ENCODE results near the gene NLRP13. TPM values are rescaled to one million over a fixed set of nuclear protein-coding genes. Genes with fewer than 3 reads are reported as not detected.

NLRP13 gene
- total RNA-seq, 1 donor from 2014 or later, result not detected

DNA sequence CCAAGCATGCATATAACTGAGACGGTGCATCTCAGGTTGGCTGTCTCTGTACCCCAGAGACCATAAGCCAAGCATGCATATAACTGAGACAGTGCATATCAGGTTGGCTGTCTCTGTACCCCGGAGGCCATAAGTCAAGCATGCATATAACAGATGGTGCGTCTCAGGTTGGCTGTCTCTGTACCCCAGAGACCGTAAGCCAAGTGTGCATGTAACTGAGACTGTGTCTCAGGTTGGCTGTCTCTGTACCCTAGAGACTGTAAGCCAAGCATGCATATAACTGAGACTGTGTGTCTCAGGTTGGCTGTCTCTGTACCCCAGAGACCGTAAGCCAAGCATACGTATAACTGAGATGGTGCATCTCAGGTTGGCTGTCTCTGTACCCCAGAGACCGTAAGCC, 65.0 kb downstream of the NLRP13 start:
- ATAC-seq, result no peak
- intact Hi-C loops (cut with DNase I), result no loop called here

DNA sequence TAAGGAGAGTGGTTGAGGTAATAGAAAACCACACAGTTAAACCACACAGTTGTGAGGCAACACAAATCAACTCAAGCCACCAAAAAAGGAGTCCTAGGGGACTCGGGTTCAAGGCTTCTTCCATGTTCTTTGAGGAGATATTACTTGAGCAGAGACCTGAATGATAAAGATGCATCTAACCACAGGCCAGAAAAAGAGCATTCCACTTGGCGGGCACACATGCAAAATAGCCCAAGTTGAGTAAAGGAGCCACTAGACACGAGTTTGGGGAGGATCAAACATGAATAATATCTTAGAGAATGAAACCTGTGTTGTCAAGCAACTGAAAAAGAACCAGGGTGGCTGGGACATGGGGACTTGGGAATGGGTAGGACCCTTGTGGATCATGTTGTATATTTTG, 65.6 kb downstream of the NLRP13 start:
- H3K4me3 ChIP-seq, result no peak overlapping the region
- ATAC-seq, result no peak
- no peaks in the 10 kb centered on the region for H3K9me3 ChIP-seq
- H3K4me1 ChIP-seq, result no peaks in the 10 kb centered on the region
- DNase-seq, result no peak
- intact Hi-C loops (cut with DNase I), result no loop called here
- no peak for TF ChIP-seq CTCF (IDR thresholded peaks at IDR 0.05)
- no peak overlapping the region for H3K27ac ChIP-seq
- no peaks in the 10 kb centered on the region for H3K36me3 ChIP-seq
- peaks cover 18% of the 10 kb centered on the region for H3K27me3 ChIP-seq (ENCODE audit: low read depth)

More for the DNA sequence above, 65.0 kb downstream of the NLRP13 start:
- Histone ChIP-seq H3K4me3 (no peak overlapping the region), H3K27ac (no peak overlapping the region), H3K27me3 (ENCODE audit: low read depth) (peaks cover 18% of the 10 kb centered on the region), H3K9me3 (no peaks in the 10 kb centered on the region), H3K4me1 (no peaks in the 10 kb centered on the region), H3K36me3 (no peaks in the 10 kb centered on the region)
- DNase-seq, result no peak
- TF ChIP-seq CTCF (IDR thresholded peaks at IDR 0.05), result no peak

DNA sequence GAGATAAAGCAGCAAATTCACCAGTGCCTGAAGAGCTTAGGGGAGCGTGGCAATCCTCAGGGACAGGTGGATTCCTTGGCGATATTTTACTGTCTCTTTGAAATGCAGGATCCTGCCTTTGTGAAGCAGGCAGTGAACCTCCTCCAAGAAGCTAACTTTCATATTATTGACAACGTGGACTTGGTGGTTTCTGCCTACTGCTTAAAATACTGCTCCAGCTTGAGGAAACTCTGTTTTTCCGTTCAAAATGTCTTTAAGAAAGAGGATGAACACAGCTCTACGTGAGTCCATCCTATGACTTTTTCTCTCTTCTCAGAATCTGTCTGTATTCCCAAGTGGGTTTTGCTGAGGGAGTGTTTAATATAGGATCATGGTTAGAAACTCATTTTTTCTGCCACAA, 73.2 kb downstream of the NLRP13 start:
- TF ChIP-seq CTCF (IDR thresholded peaks at IDR 0.05), result no peak
- intact Hi-C loops (cut with DNase I), result no loop called here
- Histone ChIP-seq H3K27me3 (ENCODE audit: low read depth) (no peaks in the 10 kb centered on the region), H3K27ac (no peak overlapping the region), H3K4me3 (no peak overlapping the region), H3K4me1 (no peaks in the 10 kb centered on the region), H3K36me3 (no peaks in the 10 kb centered on the region), H3K9me3 (no peaks in the 10 kb centered on the region)
- ATAC-seq (no peak), DNase-seq (no peak)

DNA sequence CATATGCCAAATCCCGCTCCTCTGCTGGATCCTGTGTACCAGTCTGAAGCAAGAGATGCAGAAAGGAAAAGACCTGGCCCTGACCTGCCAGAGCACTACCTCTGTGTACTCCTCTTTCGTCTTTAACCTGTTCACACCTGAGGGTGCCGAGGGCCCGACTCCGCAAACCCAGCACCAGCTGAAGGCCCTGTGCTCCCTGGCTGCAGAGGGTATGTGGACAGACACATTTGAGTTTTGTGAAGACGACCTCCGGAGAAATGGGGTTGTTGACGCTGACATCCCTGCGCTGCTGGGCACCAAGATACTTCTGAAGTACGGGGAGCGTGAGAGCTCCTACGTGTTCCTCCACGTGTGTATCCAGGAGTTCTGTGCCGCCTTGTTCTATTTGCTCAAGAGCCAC, 73.7 kb downstream of the NLRP13 start:
- DNase-seq, result no peak
- Histone ChIP-seq H3K4me1 (no peaks in the 10 kb centered on the region), H3K9me3 (no peaks in the 10 kb centered on the region), H3K36me3 (no peaks in the 10 kb centered on the region), H3K27me3 (ENCODE audit: low read depth) (no peaks in the 10 kb centered on the region), H3K27ac (no peak overlapping the region), H3K4me3 (no peak overlapping the region)
- TF ChIP-seq CTCF (IDR thresholded peaks at IDR 0.05), result no peak
- no peak for ATAC-seq
- intact Hi-C loops (cut with DNase I), result no loop called here

GRCh38 chr19:55857974-55858373, 74.2 kb downstream of the NLRP13 start:
- H3K4me1 ChIP-seq, result no peaks in the 10 kb centered on the region
- H3K27ac ChIP-seq, result no peak overlapping the region
- no peak overlapping the region for H3K4me3 ChIP-seq
- intact Hi-C loops (cut with DNase I), result no loop called here
- no peaks in the 10 kb centered on the region for H3K27me3 ChIP-seq (ENCODE audit: low read depth)
- DNase-seq (no peak), ATAC-seq (no peak)
- no peaks in the 10 kb centered on the region for H3K9me3 ChIP-seq
- TF ChIP-seq CTCF (IDR thresholded peaks at IDR 0.05), result no peak
- no peaks in the 10 kb centered on the region for H3K36me3 ChIP-seq

GRCh38 chr19:55857149-55857548, 75.0 kb downstream of the NLRP13 start:
- ATAC-seq (no peak), DNase-seq (no peak)
- H3K27ac ChIP-seq, result no peak overlapping the region
- H3K36me3 ChIP-seq, result no peaks in the 10 kb centered on the region
- H3K4me3 ChIP-seq, result no peak overlapping the region
- no peak for TF ChIP-seq CTCF (IDR thresholded peaks at IDR 0.05)
- no peaks in the 10 kb centered on the region for H3K4me1 ChIP-seq
- H3K9me3 ChIP-seq, result no peaks in the 10 kb centered on the region
- intact Hi-C loops (cut with DNase I), result no loop called here
- H3K27me3 ChIP-seq (ENCODE audit: low read depth), result no peaks in the 10 kb centered on the region

All from lower lobe of right lung (tissue), 2 donors.